Measurements from ENCODE around the gene CD63.

The CD63 gene

DNA sequence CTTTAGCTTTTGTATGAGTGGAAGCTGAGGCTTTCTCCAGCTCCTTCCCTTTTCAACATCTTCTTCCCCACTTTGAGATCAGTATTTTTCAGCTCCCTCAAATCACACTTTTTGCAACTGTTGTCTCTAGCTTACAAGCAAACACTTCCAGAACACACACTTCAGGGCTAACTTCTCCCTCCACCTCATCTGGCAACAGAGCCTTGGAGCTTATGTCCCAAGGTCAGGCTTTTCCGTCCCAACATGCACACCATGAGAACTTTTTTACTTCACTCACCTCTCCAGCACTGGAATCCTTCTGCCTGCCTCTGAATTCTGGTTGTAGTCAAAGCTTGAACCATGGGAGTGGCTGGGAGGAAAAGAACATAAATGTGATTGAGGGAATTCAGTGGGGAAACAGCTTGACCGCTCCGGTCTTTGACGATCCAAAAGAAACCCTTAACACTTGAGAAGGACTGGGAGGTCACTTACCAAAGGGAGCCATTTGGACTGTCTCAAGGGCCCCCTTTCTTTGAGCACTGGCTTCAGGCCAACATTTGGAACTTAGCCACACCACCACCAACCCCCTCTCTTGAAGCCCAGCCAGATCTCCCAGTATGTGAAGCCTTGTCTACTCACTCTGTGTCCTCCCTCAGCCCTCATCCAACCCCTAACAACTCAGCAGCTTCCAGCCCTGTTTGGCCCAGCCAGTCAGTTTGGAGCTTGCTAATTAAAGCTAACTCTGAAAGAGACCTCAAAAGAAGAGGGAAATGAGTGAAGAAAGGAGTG lies 16.8 kb downstream of the CD63 start:
- TF ChIP-seq, protein P1, sequence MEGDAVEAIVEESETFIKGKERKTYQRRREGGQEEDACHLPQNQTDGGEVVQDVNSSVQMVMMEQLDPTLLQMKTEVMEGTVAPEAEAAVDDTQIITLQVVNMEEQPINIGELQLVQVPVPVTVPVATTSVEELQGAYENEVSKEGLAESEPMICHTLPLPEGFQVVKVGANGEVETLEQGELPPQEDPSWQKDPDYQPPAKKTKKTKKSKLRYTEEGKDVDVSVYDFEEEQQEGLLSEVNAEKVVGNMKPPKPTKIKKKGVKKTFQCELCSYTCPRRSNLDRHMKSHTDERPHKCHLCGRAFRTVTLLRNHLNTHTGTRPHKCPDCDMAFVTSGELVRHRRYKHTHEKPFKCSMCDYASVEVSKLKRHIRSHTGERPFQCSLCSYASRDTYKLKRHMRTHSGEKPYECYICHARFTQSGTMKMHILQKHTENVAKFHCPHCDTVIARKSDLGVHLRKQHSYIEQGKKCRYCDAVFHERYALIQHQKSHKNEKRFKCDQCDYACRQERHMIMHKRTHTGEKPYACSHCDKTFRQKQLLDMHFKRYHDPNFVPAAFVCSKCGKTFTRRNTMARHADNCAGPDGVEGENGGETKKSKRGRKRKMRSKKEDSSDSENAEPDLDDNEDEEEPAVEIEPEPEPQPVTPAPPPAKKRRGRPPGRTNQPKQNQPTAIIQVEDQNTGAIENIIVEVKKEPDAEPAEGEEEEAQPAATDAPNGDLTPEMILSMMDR (IDR thresholded peaks at IDR 0.05; ENCODE audit: low read depth, low read length), result no peak
- H3K4me3 ChIP-seq (replicated peaks in 1 of 2; ENCODE audit: low read depth in 2 of 2, low read length in 2 of 2), result no peak overlapping the region
- peak; percentile 19 to 76 for DNase-seq (ENCODE audit: low read depth in 2 of 2)

DNA sequence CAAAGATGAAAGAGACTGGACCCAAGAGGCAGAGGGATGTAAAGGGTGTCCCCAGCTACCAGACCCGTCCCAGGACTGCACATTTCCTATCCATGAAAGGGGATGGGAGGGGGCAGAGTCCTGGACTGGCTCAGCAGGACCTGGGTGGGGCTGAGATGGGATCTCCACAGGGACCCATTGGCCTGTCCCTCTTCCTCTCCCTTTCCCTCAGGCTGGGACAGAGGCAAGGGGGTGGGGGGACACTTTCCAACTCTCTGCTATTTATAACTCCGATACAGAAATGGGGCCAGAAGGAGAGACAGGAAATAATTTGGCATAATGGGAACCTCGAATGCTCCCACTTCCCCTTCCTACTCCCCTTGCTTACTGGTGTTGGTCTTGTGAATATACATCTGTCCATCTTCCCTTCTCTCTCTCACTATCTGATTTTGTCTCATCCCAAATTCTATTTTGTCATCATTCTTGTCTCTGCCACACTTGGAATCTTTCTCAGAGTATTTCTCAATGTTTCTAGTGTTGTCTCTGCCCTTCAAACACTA lies 20.0 kb downstream of the CD63 start:
- TF ChIP-seq, protein P1 (IDR thresholded peaks at IDR 0.05; ENCODE audit: low read depth, low read length), result no peak
- no peak overlapping the region for H3K4me3 ChIP-seq (replicated peaks in 1 of 2; ENCODE audit: low read depth in 2 of 2, low read length in 2 of 2)
- DNase-seq (ENCODE audit: low read depth in 2 of 2), result no peak

DNA sequence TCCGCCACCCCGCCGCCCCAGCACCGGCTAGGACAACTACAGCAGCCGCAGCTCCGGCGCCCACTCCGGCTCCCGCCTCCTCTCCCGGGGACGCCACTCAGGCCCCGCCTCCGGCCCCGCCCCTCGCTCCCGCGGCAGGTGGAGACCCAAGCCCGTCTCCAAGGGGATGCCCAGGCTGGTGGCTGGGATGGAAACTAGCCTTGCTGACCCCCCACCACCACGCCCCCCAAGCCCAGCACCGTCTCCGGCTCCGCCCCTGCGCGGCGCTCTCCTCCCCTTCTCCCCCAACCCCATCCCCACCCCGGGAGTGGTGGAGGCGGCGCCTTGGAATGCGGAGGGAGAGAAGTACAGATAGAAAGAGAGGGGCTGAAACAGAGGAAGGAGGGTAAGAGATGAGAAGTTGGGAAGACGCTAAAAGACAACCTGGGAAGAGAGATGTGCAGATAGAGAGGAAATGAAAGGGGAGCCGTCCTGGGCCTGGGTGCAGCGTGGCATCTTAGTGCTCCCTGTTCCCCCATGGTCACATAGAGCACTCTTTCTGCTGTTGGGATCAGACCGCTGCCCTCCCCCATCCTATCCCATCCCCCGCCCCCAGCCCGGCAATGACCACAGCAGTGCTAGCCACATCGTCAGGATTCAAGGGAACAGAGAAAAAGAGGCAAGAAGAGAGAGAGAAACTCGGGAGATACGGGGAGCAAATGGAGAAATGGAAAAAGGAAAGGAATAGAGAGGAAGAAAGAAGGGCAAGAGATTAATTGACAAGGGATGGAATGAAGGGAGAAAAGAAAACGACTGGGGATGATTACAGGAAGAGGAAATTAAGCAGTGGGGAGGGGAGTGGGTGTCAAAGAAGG lies 20.7 kb downstream of the CD63 start, which contains the start of gene ITGA7:
Gene ITGA7, minus strand, starts transcription at position 64 of the 854 bp plus-strand sequence. CDS start 222 bp downstream, outside the sequence.
- TF ChIP-seq, protein P1 (IDR thresholded peaks at IDR 0.05; ENCODE audit: low read depth, low read length), result no peak
- peak within 1 kb of the TSS; percentile 48 to 55 for H3K4me3 ChIP-seq (replicated peaks in 1 of 2; ENCODE audit: low read depth in 2 of 2, low read length in 2 of 2)
- DNase-seq (ENCODE audit: low read depth in 2 of 2), result no peak

DNA sequence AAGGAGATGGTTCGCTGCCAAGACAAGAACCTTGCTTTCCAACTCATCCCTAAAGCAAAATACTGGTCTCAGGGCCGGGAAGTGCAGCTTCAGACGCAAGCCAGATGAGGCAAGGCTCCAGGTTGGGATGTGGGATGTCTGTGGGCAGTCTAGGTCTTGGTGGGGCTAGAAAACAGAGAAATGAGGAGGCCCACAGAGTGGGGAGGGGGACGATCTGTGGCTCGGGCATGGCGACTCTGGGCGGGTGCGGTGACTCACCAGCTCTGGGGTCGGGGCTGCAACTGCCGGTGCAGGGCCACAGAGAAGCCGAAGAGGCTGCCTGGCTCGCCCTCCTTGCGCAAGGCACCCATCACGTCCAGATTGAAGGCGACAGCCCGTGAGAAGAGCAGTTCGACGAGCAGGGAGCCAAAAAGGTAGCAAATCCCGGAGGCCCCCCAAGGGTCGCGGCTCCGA lies 21.6 kb downstream of the CD63 start:
- TF ChIP-seq, protein P1 (IDR thresholded peaks at IDR 0.05; ENCODE audit: low read depth, low read length), result no peak
- no peak for DNase-seq (ENCODE audit: low read depth in 2 of 2)
- H3K4me3 ChIP-seq (replicated peaks in 1 of 2; ENCODE audit: low read depth in 2 of 2, low read length in 2 of 2), result peak overlapping the region; percentile 48 to 55

DNA sequence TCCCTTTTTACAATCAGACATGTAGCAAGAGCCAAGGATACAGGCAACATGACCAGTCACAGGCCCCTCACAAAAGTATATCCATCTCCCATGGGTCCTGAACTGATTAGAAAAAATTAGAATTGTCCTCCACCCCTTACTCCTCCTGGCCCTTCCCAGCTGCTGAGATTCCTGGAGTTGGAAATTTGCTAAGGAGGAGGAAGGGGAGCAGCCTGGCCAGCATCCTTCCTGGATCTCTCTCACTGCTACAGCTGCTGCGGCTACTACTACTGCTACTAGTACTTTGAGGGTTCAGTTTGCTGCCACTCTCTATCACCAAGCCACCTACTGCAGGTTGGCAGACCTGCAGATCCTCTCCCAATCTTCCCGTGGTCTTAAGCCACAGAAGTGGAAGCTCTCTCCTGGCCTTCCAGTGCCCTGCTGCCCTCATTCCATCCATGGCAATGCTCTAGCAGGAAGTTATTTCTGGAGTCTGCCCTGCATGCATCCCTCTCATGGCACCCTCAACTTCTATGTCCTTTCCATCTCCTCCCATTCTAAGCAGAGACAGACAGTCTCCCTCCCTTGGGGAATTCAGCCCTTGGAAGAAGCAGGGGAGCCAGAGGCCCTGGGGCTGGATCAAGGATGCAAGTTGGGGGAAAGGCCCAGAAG lies 22.1 kb downstream of the CD63 start:
- no peak for DNase-seq (ENCODE audit: low read depth in 2 of 2)
- TF ChIP-seq, protein P1 (IDR thresholded peaks at IDR 0.05; ENCODE audit: low read depth, low read length), result no peak
- H3K4me3 ChIP-seq (replicated peaks in 1 of 2; ENCODE audit: low read depth in 2 of 2, low read length in 2 of 2), result peak overlapping the region in 1 of 2 donors; percentile 55

DNA sequence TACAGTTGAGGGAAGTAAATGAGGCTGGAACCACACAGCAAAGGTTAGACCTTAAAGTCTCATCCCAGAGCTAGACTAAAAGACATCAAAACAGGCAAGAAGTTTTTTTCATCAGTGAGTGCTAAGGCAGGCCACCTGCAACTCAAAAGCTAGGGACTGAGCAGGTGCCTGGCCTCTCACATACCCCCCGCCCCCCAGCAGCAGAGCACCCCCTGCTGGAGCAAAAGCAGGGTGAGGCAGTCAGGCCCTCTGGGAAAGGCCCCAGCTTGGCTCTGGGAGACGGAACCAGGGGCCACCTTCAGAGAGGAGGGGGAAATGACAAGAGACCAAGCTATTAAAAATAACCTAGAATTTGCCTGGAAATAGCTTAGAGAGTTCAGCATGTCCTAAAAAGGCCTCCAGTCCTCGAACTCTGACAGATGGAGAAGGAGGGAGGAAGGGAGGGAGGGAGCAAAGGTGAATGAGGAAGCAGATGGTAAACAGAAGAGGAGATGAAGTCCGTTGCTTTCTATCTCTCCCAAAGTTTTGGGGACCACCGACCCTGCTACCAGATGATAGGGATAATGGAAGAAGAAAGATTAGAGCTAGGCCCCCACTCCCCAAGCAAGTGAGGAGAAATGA lies 22.9 kb downstream of the CD63 start:
- DNase-seq (ENCODE audit: low read depth in 2 of 2), result no peak
- TF ChIP-seq, protein P1 (IDR thresholded peaks at IDR 0.05; ENCODE audit: low read depth, low read length), result peak; percentile 43
- peak overlapping the region in 1 of 2 donors; percentile 1 for H3K4me3 ChIP-seq (replicated peaks in 1 of 2; ENCODE audit: low read depth in 2 of 2, low read length in 2 of 2)
